ENCODE data around the gene STEAP3. TPM values are rescaled to one million over a fixed set of nuclear protein-coding genes. Genes with fewer than 3 reads are reported as not detected.

STEAP3 gene
- total RNA-seq, 1 donor from 2014 or later: 38.8 TPM

DNA sequence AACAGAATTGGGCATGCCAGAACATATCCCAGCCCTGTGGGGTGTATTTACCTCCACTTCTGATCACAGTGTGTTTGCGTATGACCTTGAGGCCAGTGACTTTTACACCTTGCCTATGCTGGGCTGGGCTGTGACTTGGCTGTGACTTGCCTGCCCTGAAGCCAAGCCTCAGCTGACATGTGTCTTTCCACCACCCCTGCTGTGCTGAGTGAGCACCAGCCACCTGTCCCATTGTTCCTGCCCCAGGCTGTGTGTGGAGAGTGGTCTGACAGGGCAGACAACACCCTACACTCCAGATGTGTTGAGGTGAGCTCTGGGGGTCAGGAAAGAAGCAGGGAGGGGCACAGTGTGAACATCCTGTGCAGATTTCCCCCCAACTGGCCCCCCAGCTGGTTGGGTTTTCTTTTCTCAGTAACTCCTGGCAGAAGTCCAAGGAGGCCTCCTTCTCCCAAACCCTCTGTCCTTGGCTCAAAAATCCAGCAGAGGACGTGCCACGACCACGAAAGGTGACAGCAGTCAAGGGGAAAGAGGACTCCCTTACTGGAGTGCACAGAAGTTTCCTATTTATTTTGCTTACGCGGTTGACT lies 5.1 kb upstream of the STEAP3 start:
- no peak overlapping the region for H3K4me3 ChIP-seq (ENCODE audit: insufficient read depth, low read depth, low read length)
- no peaks in the 10 kb centered on the region for H3K9me3 Mint-ChIP-seq (ENCODE audit: unreplicated experiment)
- H3K36me3 Mint-ChIP-seq (ENCODE audit: low read depth, unreplicated experiment): no peaks in the 10 kb centered on the region
- H3K9ac ChIP-seq (ENCODE audit: low read length): no peak overlapping the region
- TF ChIP-seq EZH2 (IDR thresholded peaks at IDR 0.05; ENCODE audit: insufficient read depth, low read length): no peak
- TF ChIP-seq, protein P1, sequence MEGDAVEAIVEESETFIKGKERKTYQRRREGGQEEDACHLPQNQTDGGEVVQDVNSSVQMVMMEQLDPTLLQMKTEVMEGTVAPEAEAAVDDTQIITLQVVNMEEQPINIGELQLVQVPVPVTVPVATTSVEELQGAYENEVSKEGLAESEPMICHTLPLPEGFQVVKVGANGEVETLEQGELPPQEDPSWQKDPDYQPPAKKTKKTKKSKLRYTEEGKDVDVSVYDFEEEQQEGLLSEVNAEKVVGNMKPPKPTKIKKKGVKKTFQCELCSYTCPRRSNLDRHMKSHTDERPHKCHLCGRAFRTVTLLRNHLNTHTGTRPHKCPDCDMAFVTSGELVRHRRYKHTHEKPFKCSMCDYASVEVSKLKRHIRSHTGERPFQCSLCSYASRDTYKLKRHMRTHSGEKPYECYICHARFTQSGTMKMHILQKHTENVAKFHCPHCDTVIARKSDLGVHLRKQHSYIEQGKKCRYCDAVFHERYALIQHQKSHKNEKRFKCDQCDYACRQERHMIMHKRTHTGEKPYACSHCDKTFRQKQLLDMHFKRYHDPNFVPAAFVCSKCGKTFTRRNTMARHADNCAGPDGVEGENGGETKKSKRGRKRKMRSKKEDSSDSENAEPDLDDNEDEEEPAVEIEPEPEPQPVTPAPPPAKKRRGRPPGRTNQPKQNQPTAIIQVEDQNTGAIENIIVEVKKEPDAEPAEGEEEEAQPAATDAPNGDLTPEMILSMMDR (IDR thresholded peaks at IDR 0.05; ENCODE audit: insufficient read depth, low read depth, low read length): peak; percentile 51
- H3K79me2 ChIP-seq (ENCODE audit: insufficient read depth, low read length): no peaks in the 10 kb centered on the region
- FAIRE-seq: no peak
- no peaks in the 10 kb centered on the region for H3K9me3 ChIP-seq (ENCODE audit: insufficient read depth, low read depth, low read length)
- H4K20me1 ChIP-seq (ENCODE audit: insufficient read depth, low read length): no peaks in the 10 kb centered on the region
- no peaks in the 10 kb centered on the region for H3K36me3 ChIP-seq (ENCODE audit: insufficient read depth, low read length)
- peak; percentile 27 for DNase-seq (ENCODE audit: low read depth)
- H3K4me3 Mint-ChIP-seq (ENCODE audit: unreplicated experiment): no peak overlapping the region
- peaks cover 5% of the 10 kb centered on the region for H3K4me1 ChIP-seq (ENCODE audit: insufficient read depth, low read length)
- no peaks in the 10 kb centered on the region for H3K27me3 ChIP-seq (ENCODE audit: insufficient read depth, low read length)
- no peak overlapping the region for H3K27ac ChIP-seq (ENCODE audit: low read depth, low read length)
- peaks cover 26% of the 10 kb centered on the region for H3K27me3 Mint-ChIP-seq (ENCODE audit: low read depth, unreplicated experiment)
- no peak overlapping the region for H3K4me2 ChIP-seq (ENCODE audit: low read length)
- no peak overlapping the region for H3K27ac Mint-ChIP-seq (ENCODE audit: unreplicated experiment)
- no peak overlapping the region for H2AFZ ChIP-seq (ENCODE audit: low read depth, low read length)
- H3K4me1 Mint-ChIP-seq (ENCODE audit: low read depth, unreplicated experiment): peaks cover 11% of the 10 kb centered on the region

DNA sequence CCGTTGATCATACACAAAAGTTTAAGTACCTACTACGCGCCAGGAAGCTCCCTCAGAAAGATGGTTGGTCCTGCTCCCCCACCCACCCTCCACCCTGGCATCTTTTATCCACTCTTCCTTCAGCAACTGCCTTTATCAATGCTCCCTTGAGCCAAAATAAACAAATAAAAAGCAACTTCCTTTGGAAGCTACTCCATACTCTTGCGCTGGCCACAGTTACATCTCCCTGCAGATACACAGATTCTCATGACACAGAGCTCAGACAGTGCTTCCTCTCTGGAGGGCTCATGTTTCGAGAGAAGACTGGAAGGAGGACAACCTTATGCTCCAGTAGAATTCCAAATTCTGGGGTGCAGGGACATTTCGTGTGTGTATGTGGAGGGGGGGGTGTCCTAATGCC lies 3.8 kb upstream of the STEAP3 start:
- FAIRE-seq (no peak), DNase-seq (ENCODE audit: low read depth) (no peak)
- H2AFZ ChIP-seq (ENCODE audit: low read depth, low read length): no peak overlapping the region
- Mint-ChIP-seq H3K9me3 (ENCODE audit: unreplicated experiment) (no peaks in the 10 kb centered on the region), H3K4me3 (ENCODE audit: unreplicated experiment) (no peak overlapping the region), H3K36me3 (ENCODE audit: low read depth, unreplicated experiment) (no peaks in the 10 kb centered on the region), H3K4me1 (ENCODE audit: low read depth, unreplicated experiment) (peaks cover 11% of the 10 kb centered on the region), H3K27me3 (ENCODE audit: low read depth, unreplicated experiment) (peaks cover 30% of the 10 kb centered on the region), H3K27ac (ENCODE audit: unreplicated experiment) (no peak overlapping the region)
- no peaks in the 10 kb centered on the region for H3K36me3 ChIP-seq (ENCODE audit: insufficient read depth, low read length)
- H3K4me2 ChIP-seq (ENCODE audit: low read length): no peak overlapping the region
- no peaks in the 10 kb centered on the region for H3K9me3 ChIP-seq (ENCODE audit: insufficient read depth, low read depth, low read length)
- no peak for TF ChIP-seq EZH2 (IDR thresholded peaks at IDR 0.05; ENCODE audit: insufficient read depth, low read length)
- TF ChIP-seq, protein P1 (IDR thresholded peaks at IDR 0.05; ENCODE audit: insufficient read depth, low read depth, low read length): no peak
- no peak overlapping the region for H3K9ac ChIP-seq (ENCODE audit: low read length)
- H3K27ac ChIP-seq (ENCODE audit: low read depth, low read length): no peak overlapping the region
- no peaks in the 10 kb centered on the region for H4K20me1 ChIP-seq (ENCODE audit: insufficient read depth, low read length)
- H3K79me2 ChIP-seq (ENCODE audit: insufficient read depth, low read length): peaks cover 8% of the 10 kb centered on the region
- no peak overlapping the region for H3K4me3 ChIP-seq (ENCODE audit: insufficient read depth, low read depth, low read length)
- H3K4me1 ChIP-seq (ENCODE audit: insufficient read depth, low read length): peaks cover 10% of the 10 kb centered on the region
- no peaks in the 10 kb centered on the region for H3K27me3 ChIP-seq (ENCODE audit: insufficient read depth, low read length)

DNA sequence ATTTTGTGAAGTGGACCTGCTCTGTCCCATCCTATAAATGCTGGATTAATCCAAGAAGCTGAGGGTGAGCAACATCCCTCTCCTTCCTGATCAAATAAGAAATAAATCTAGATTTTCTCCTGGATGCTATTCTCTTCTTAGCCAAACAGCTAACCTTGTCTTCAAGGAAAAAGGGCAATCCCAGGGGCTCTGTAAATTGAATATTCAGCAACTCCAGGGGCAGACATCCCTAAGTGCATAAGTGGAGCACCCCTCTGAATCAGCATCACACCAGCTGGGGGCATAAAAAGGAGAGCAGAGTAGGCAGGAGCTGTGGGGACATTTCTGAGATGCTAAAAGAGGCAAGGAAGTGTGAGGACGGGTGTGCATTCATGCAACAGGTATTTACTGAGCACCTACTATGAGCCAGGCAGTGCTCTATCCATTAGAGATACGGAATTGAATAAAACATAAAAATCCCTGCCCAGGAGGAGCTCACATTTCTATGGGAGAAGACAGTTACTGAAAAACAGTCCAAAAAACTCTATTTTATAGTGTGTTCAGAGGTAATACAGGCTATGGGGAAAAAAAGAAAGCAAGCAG lies 2.8 kb upstream of the STEAP3 start:
- no peak for DNase-seq (ENCODE audit: low read depth)
- peaks cover 18% of the 10 kb centered on the region for H3K79me2 ChIP-seq (ENCODE audit: insufficient read depth, low read length)
- H3K9ac ChIP-seq (ENCODE audit: low read length): no peak overlapping the region
- no peaks in the 10 kb centered on the region for H3K9me3 ChIP-seq (ENCODE audit: insufficient read depth, low read depth, low read length)
- TF ChIP-seq, protein P1 (IDR thresholded peaks at IDR 0.05; ENCODE audit: insufficient read depth, low read depth, low read length): no peak
- no peak for TF ChIP-seq EZH2 (IDR thresholded peaks at IDR 0.05; ENCODE audit: insufficient read depth, low read length)
- FAIRE-seq: no peak
- no peak overlapping the region for H3K27ac ChIP-seq (ENCODE audit: low read depth, low read length)
- no peaks in the 10 kb centered on the region for H4K20me1 ChIP-seq (ENCODE audit: insufficient read depth, low read length)
- peaks cover 11% of the 10 kb centered on the region for H3K4me1 ChIP-seq (ENCODE audit: insufficient read depth, low read length)
- H3K27me3 ChIP-seq (ENCODE audit: insufficient read depth, low read length): no peaks in the 10 kb centered on the region
- H3K4me3 ChIP-seq (ENCODE audit: insufficient read depth, low read depth, low read length): no peak overlapping the region
- peaks cover 29% of the 10 kb centered on the region for H3K27me3 Mint-ChIP-seq (ENCODE audit: low read depth, unreplicated experiment)
- no peak overlapping the region for H3K27ac Mint-ChIP-seq (ENCODE audit: unreplicated experiment)
- no peaks in the 10 kb centered on the region for H3K36me3 Mint-ChIP-seq (ENCODE audit: low read depth, unreplicated experiment)
- peaks cover 13% of the 10 kb centered on the region for H3K4me1 Mint-ChIP-seq (ENCODE audit: low read depth, unreplicated experiment)
- H2AFZ ChIP-seq (ENCODE audit: low read depth, low read length): no peak overlapping the region
- no peaks in the 10 kb centered on the region for H3K36me3 ChIP-seq (ENCODE audit: insufficient read depth, low read length)
- H3K4me3 Mint-ChIP-seq (ENCODE audit: unreplicated experiment): no peak overlapping the region
- no peak overlapping the region for H3K4me2 ChIP-seq (ENCODE audit: low read length)
- H3K9me3 Mint-ChIP-seq (ENCODE audit: unreplicated experiment): no peaks in the 10 kb centered on the region

Data from astrocyte (in vitro differentiated cells and primary cell).